OCI-LY3 (cell line): Measurements from ENCODE around the gene TMC5.

Experiments
- EZH2phosphoT487 ChIP-seq: fragments of 200-600 bp; shearing (Covaris generic); IDR thresholded peaks from 2 replicates; pipeline ENCODE4 v1.6.1; 2018; ENCODE audit warnings: antibody characterized with exemption, mixed run types, low read depth
- TF ChIP-seq, protein P1 (sequence below): fragments of 200-600, 300-600 bp; sonication (generic); IDR thresholded peaks from 2 replicates; pipeline ENCODE4 v1.5.1; 2014; ENCODE audit warnings: antibody characterized with exemption, low read length, low read depth

GRCh38 chr16:19386525-19386924, 31.2 kb upstream of the TMC5 start:
- TF ChIP-seq, protein P1, sequence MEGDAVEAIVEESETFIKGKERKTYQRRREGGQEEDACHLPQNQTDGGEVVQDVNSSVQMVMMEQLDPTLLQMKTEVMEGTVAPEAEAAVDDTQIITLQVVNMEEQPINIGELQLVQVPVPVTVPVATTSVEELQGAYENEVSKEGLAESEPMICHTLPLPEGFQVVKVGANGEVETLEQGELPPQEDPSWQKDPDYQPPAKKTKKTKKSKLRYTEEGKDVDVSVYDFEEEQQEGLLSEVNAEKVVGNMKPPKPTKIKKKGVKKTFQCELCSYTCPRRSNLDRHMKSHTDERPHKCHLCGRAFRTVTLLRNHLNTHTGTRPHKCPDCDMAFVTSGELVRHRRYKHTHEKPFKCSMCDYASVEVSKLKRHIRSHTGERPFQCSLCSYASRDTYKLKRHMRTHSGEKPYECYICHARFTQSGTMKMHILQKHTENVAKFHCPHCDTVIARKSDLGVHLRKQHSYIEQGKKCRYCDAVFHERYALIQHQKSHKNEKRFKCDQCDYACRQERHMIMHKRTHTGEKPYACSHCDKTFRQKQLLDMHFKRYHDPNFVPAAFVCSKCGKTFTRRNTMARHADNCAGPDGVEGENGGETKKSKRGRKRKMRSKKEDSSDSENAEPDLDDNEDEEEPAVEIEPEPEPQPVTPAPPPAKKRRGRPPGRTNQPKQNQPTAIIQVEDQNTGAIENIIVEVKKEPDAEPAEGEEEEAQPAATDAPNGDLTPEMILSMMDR = no peak
- TF ChIP-seq EZH2phosphoT487 = no peak
